Sigmoid colon (tissue), 7 donors: Measurements from ENCODE around the gene FGFBP1. TPM values are rescaled to one million over a fixed set of nuclear protein-coding genes. Genes with fewer than 3 reads are reported as not detected.

Experiments
- DNase-seq: peaks from one replicate; pipeline ENCODE4 v3.0.0-alpha.2; 2019
- H3K27ac ChIP-seq, 4 donors: fragments of 200-600 bp; sonication (generic); one replicate each; pipeline ENCODE4 v1.5.1; 2016 to 2019; ENCODE audit warnings: mild to moderate bottlenecking in 1 of 4
- H3K27me3 ChIP-seq, 3 donors: fragments of 200-600 bp; sonication (generic); one replicate each; pipeline ENCODE4 v1.5.1; 2019; ENCODE audit warnings: mild to moderate bottlenecking in 1 of 3
- H3K36me3 ChIP-seq, 4 donors: fragments of 200-600 bp; sonication (generic); one replicate each; pipeline ENCODE4 v1.5.1; 2016 to 2019
- H3K4me1 ChIP-seq, 4 donors: fragments of 200-600 bp; sonication (generic); one replicate each; pipeline ENCODE4 v1.5.1; 2017 to 2019
- H3K4me3 ChIP-seq, 4 donors: fragments of 200-600 bp; sonication (generic); one replicate each; pipeline ENCODE4 v1.5.1; 2017 to 2019; ENCODE audit warnings: mild to moderate bottlenecking in 2 of 4, moderate library complexity in 1 of 4
- H3K9me3 ChIP-seq, 4 donors: fragments of 200-600 bp in 3 of 4; sonication (generic) in 3 of 4; one replicate each; pipeline versions ENCODE4 v1.5.1 to v1.6.1; 2013 to 2019
- EP300 ChIP-seq, 4 donors: sonication (generic); formaldehyde crosslinking; IDR thresholded peaks; one replicate each; pipeline ENCODE4 v1.6.1; 2017; ENCODE audit warnings: antibody characterized with exemption in 4 of 4
- POLR2A ChIP-seq, 2 donors: fragments of 450-650 bp; IDR thresholded peaks; one replicate each; pipeline ENCODE4 v1.6.1; 2016; ENCODE audit warnings: antibody characterized with exemption in 2 of 2, mild to moderate bottlenecking in 2 of 2, moderate library complexity in 2 of 2
- POLR2AphosphoS5 ChIP-seq, 4 donors: sonication (generic); formaldehyde crosslinking; IDR thresholded peaks; one replicate each; pipeline ENCODE4 v1.6.1; 2017; ENCODE audit warnings: antibody characterized with exemption in 4 of 4
- WGBS, 2 donors: extraction: QIAGEN DNeasy Blood & Tissue Kit; methylation state at CpG; one replicate each; pipeline ENCODE4 v1.1.7; 2013; 5-methylcytosine and 5-hydroxymethylcytosine counted together
- intact Hi-C: fragments of 100-400 bp; cut with DNase I; formaldehyde crosslinking; loops from one replicate; pipeline ENCODE4 v1.15.1; 2023
- polyA plus RNA-seq, 3 donors: library from polyadenylated mRNA; stranded (reverse); fragments of 200-250 nt; gene quantifications; one replicate each; pipeline ENCODE4 v1.2.3, GENCODE V29; 2013
- total RNA-seq, 4 donors: library from RNA; depleted of rRNA; stranded (reverse); fragments of >200 nt; gene quantifications; one replicate each; pipeline ENCODE4 v1.1.0, GENCODE V29; 2016
- TF ChIP-seq, protein P1 (sequence below), 4 experiments: fragments of 450-650 bp in 3 of 4; fragments of 200-600 bp in 1 of 4; IDR thresholded peaks; one replicate each; pipeline ENCODE4 v1.5.1; 2016 to 2019; ENCODE audit warnings: antibody characterized with exemption in 4 of 4, mild to moderate bottlenecking in 3 of 4, moderate library complexity in 2 of 4
- donor health status: healthy with polysubstance abuse.
- donor health status: Bipolar disorder and iron deficiency.
- donor health status: healthy.

The FGFBP1 gene
- total and polyA plus RNA-seq, 7 donors: 1.4 to 78.7 (median 8.0) TPM; not detected in 3

- Histone ChIP-seq H3K27ac (no peak overlapping the region), H3K36me3 (no peaks in the 10 kb centered on the region), H3K9me3 (no peaks in the 10 kb centered on the region), H3K27me3 (no peaks in the 10 kb centered on the region), H3K4me1 (no peaks in the 10 kb centered on the region), H3K4me3 (no peak overlapping the region)
- intact Hi-C loops: no loop called here
- TF ChIP-seq EP300 (IDR thresholded peaks at IDR 0.05) (no peak), POLR2AphosphoS5 (IDR thresholded peaks at IDR 0.05) (no peak), POLR2A (IDR thresholded peaks at IDR 0.05) (no peak)
- TF ChIP-seq, protein P1, sequence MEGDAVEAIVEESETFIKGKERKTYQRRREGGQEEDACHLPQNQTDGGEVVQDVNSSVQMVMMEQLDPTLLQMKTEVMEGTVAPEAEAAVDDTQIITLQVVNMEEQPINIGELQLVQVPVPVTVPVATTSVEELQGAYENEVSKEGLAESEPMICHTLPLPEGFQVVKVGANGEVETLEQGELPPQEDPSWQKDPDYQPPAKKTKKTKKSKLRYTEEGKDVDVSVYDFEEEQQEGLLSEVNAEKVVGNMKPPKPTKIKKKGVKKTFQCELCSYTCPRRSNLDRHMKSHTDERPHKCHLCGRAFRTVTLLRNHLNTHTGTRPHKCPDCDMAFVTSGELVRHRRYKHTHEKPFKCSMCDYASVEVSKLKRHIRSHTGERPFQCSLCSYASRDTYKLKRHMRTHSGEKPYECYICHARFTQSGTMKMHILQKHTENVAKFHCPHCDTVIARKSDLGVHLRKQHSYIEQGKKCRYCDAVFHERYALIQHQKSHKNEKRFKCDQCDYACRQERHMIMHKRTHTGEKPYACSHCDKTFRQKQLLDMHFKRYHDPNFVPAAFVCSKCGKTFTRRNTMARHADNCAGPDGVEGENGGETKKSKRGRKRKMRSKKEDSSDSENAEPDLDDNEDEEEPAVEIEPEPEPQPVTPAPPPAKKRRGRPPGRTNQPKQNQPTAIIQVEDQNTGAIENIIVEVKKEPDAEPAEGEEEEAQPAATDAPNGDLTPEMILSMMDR (IDR thresholded peaks at IDR 0.05): no peak
- WGBS, 2 donors: 94% methylated on average over 8 of the region's 8 CpGs
- DNase-seq: no peak
These were observed 44.4 kb upstream of the FGFBP1 start for GRCh38 chr4:15982842-15983524.

- DNase-seq: no peak
- Histone ChIP-seq H3K4me3 (no peak overlapping the region), H3K9me3 (no peaks in the 10 kb centered on the region), H3K36me3 (no peaks in the 10 kb centered on the region), H3K27ac (no peak overlapping the region), H3K27me3 (no peaks in the 10 kb centered on the region), H3K4me1 (no peaks in the 10 kb centered on the region)
- TF ChIP-seq, protein P1 (IDR thresholded peaks at IDR 0.05): no peak
- no peak for TF ChIP-seq EP300 (IDR thresholded peaks at IDR 0.05)
- no peak for TF ChIP-seq POLR2A (IDR thresholded peaks at IDR 0.05)
- TF ChIP-seq POLR2AphosphoS5 (IDR thresholded peaks at IDR 0.05): no peak
- intact Hi-C loops: no loop called here
- WGBS, 2 donors: 72 to 85% methylated on average over 7 of the region's 7 CpGs
These were observed 38.2 kb upstream of the FGFBP1 start for GRCh38 chr4:15976456-15977447.

- intact Hi-C loops: no loop called here
- Histone ChIP-seq H3K27ac (no peak overlapping the region), H3K4me3 (no peak overlapping the region), H3K27me3 (no peaks in the 10 kb centered on the region), H3K36me3 (no peaks in the 10 kb centered on the region), H3K4me1 (no peaks in the 10 kb centered on the region), H3K9me3 (no peaks in the 10 kb centered on the region)
- TF ChIP-seq EP300 (IDR thresholded peaks at IDR 0.05) (no peak), POLR2AphosphoS5 (IDR thresholded peaks at IDR 0.05) (no peak), POLR2A (IDR thresholded peaks at IDR 0.05) (no peak)
- TF ChIP-seq, protein P1 (IDR thresholded peaks at IDR 0.05): no peak
- DNase-seq: no peak
- WGBS, 2 donors: 73 to 85% methylated on average over 9 of the region's 9 CpGs
These were observed 32.7 kb upstream of the FGFBP1 start for GRCh38 chr4:15971068-15971801.

- intact Hi-C loops: no loop called here
- WGBS, 2 donors: 85 to 86% methylated on average over 11 of the region's 11 CpGs
- Histone ChIP-seq H3K27ac (no peak overlapping the region), H3K9me3 (no peaks in the 10 kb centered on the region), H3K4me1 (no peaks in the 10 kb centered on the region), H3K4me3 (no peak overlapping the region), H3K27me3 (no peaks in the 10 kb centered on the region), H3K36me3 (no peaks in the 10 kb centered on the region)
- TF ChIP-seq EP300 (IDR thresholded peaks at IDR 0.05): no peak
- TF ChIP-seq POLR2A (IDR thresholded peaks at IDR 0.05): no peak
- TF ChIP-seq, protein P1 (IDR thresholded peaks at IDR 0.05): no peak
- no peak for TF ChIP-seq POLR2AphosphoS5 (IDR thresholded peaks at IDR 0.05)
- DNase-seq: no peak
These were observed 30.2 kb upstream of the FGFBP1 start for GRCh38 chr4:15968551-15969300.
